ENCODE data around the gene OGT.

GRCh38 chrX:71618787-71619186, 85.9 kb downstream of the OGT start:
- TF ChIP-seq POLR2AphosphoS5 (IDR thresholded peaks at IDR 0.05; ENCODE audit: low read depth, low read length) (no peak), REST (IDR thresholded peaks at IDR 0.05; ENCODE audit: insufficient read depth in 1 of 2, low read depth in 2 of 2, low read length in 2 of 2) (no peak)

Measured in PFSK-1 (cell line).